C4-2B (cell line): Measurements from ENCODE around the gene IL3.

Experiments used
- CTCF ChIP-seq: fragments of 450-650 bp; conservative IDR thresholded peaks from 2 replicates; pipeline ENCODE4 v1.5.1; 2017; ENCODE audit warnings: mild to moderate bottlenecking
- ZFX ChIP-seq: fragments of 450-650 bp; IDR thresholded peaks from 2 replicates; pipeline ENCODE4 v1.6.1; 2017

GRCh38 chr5:132094393-132095076 is 34.1 kb downstream of the IL3 start:
- TF ChIP-seq CTCF (no peak), ZFX (no peak)
